Stimulated activated naive CD8-positive, alpha-beta T cell treated with anti-CD3 and anti-CD28 coated beads, Interleukin-15, Interleukin-2, amounts not matched to agents 100 ng/mL and 50 ng/mL, for 24 hours (primary cell): Measurements from ENCODE around the gene DIP2B.

ENCODE experiments used
- H3K27ac Mint-ChIP-seq: one replicate; pipeline ENCODE4 v1.8.0; 2021; ENCODE audit warnings: mild to moderate bottlenecking, mixed read lengths
- H3K27me3 Mint-ChIP-seq: one replicate; pipeline ENCODE4 v1.8.0; 2021; ENCODE audit warnings: mixed read lengths
- H3K36me3 Mint-ChIP-seq: one replicate; pipeline ENCODE4 v1.8.0; 2021; ENCODE audit warnings: low read depth, mixed read lengths
- H3K4me1 Mint-ChIP-seq: one replicate; pipeline ENCODE4 v1.8.0; 2021; ENCODE audit warnings: low read depth, mixed read lengths
- H3K4me3 Mint-ChIP-seq: one replicate; pipeline ENCODE4 v1.8.0; 2021; ENCODE audit warnings: mild to moderate bottlenecking, mixed read lengths
- H3K9me3 Mint-ChIP-seq: one replicate; pipeline ENCODE4 v1.8.0; 2021; ENCODE audit warnings: mixed read lengths

The DIP2B gene

DNA sequence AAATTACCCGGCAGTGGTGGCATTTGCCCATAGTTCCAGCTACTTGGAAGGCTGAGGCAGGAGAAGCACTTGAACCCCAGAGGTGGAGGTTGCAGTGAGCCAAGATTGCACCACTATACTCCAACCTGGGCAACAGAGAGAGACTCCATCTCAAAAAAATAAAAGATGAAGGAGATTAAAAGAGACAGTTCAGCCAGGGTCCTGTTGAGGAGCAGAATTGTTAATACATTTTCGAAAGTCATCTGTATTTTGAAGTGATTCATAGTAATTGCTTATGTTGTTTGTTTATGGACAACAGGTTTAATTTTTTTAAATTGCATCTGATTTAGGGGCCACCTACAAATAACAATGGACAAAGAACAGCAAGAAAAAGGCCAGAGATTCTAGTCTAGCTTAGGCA lies 112.9 kb downstream of the DIP2B start:
- Mint-ChIP-seq H3K9me3 (no peaks in the 10 kb centered on the region), H3K4me3 (no peak overlapping the region), H3K27me3 (no peaks in the 10 kb centered on the region), H3K36me3 (no peaks in the 10 kb centered on the region), H3K4me1 (peaks cover 44% of the 10 kb centered on the region), H3K27ac (no peak overlapping the region)

DNA sequence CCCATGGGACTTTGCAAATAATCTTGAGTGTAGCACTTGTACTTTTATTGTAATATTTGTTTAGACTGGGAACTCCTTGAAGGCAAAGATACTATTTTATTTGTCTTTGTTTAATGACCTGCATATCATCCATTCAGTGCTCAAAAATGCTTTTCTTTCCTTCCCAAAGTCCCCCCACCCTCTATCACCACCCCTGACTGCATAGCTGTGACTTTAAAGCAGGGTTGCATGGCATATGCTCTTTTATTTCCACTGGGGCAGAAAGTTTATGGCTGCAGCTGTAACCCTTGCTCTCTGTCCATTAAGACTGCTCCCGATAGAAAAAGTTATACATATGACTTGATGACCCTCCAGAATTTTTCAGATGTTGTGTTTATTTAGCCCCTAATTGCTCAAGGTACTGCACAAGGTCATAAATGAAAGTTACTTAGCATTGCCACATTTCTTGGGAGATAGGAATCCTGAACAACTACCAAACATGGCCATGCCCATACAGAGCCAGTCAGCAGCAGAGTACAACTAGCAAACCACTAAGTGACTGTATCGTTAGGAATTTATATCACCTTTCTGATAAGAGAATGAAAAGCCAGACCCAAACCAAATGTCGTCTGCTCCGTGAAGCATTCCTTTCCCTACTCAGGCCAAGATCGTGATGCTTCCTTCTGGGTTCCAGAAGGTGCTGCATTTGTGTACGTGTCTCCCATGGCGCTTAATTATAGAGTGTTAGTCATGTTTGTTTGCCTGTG lies 114.3 kb downstream of the DIP2B start:
- H3K27me3 Mint-ChIP-seq = no peaks in the 10 kb centered on the region
- no peaks in the 10 kb centered on the region for H3K36me3 Mint-ChIP-seq
- H3K4me1 Mint-ChIP-seq = peaks cover 52% of the 10 kb centered on the region
- peak overlapping the region; percentile 10 for H3K27ac Mint-ChIP-seq
- H3K9me3 Mint-ChIP-seq = no peaks in the 10 kb centered on the region
- no peak overlapping the region for H3K4me3 Mint-ChIP-seq

DNA sequence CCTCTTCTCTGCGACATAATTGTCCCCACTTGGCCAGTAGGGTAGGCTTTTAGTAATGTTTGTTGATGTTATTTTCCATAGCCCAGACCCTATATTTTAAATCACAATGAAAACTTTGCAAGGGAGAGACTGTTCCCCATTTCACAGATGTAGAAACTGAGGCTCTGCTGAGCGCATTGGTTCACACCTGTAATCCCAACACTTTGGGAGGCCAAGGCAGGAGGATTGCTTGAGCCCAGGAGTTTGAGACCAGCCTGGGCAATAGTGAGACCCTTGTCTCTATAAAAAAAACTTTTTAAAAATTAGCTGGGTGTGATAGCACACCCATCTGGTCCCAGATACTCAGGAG lies 114.8 kb downstream of the DIP2B start:
- Mint-ChIP-seq H3K9me3 (no peaks in the 10 kb centered on the region), H3K4me1 (peaks cover 58% of the 10 kb centered on the region), H3K36me3 (no peaks in the 10 kb centered on the region), H3K4me3 (no peak overlapping the region), H3K27me3 (no peaks in the 10 kb centered on the region), H3K27ac (peak overlapping the region; percentile 10)

DNA sequence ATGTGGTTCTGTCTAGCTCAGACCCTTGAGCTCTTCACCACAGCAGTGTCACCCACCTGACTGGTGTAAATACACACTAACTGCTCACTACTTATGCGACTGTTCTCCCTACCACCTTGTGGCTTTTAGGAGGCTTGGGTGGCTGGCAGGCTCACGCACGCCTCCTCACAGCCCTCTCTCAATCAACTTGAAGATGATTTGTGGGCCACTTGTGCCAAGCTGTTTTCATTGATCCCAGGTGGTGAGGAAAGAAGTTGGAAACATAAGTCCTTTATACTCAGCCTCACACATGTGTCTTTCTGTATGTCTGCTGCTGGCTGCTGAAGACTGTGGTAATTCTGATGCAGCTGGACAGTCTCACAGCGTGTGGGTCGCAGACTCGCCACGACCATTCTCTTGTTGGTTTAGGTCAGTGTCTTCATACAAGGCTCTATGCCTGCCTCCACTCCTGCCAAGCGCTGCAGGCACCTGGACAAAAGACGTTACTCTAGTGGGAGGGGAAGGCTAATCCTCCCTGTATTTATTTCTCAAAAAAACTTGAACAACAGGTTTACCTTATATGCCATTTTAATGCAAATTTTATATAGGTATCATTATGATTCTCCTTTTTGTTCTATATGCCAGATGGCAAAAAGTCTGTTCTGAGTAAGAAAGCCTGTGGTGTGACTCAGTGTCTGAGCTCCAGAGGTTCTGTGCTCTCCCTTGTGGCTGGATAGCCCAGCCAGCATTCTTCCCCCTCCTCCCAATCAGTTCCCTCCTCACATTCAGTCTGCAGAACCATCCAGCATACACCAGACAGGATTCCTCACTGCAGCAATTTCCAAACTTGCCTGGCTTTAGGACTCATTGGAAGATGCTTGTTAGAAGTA lies 115.6 kb downstream of the DIP2B start:
- peaks cover 65% of the 10 kb centered on the region for H3K4me1 Mint-ChIP-seq
- no peaks in the 10 kb centered on the region for H3K36me3 Mint-ChIP-seq
- no peaks in the 10 kb centered on the region for H3K27me3 Mint-ChIP-seq
- no peaks in the 10 kb centered on the region for H3K9me3 Mint-ChIP-seq
- no peak overlapping the region for H3K4me3 Mint-ChIP-seq
- peak overlapping the region; percentile 89 for H3K27ac Mint-ChIP-seq

DNA sequence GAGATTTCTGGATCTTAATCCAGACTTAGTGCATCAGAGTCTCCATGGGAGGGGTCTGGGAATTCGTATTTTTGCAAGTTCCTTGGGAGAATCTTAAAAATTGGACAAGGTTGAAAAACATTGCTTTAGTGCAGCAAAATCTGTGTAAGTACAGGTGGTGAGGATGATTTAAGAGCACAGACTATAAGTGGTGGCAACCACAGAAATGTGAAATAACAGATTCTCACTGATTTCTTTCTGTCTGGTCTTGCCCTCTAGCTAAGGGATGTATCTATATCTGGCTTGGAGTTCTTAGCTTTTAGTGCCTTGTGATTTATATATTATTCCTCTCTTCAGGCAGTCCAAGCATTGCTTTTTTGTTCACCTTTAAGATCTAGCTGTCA lies 116.2 kb downstream of the DIP2B start:
- Mint-ChIP-seq H3K27ac (peak overlapping the region; percentile 60), H3K36me3 (peaks cover under 1% of the 10 kb centered on the region), H3K4me3 (no peak overlapping the region), H3K27me3 (no peaks in the 10 kb centered on the region), H3K4me1 (peaks cover 65% of the 10 kb centered on the region), H3K9me3 (no peaks in the 10 kb centered on the region)

DNA sequence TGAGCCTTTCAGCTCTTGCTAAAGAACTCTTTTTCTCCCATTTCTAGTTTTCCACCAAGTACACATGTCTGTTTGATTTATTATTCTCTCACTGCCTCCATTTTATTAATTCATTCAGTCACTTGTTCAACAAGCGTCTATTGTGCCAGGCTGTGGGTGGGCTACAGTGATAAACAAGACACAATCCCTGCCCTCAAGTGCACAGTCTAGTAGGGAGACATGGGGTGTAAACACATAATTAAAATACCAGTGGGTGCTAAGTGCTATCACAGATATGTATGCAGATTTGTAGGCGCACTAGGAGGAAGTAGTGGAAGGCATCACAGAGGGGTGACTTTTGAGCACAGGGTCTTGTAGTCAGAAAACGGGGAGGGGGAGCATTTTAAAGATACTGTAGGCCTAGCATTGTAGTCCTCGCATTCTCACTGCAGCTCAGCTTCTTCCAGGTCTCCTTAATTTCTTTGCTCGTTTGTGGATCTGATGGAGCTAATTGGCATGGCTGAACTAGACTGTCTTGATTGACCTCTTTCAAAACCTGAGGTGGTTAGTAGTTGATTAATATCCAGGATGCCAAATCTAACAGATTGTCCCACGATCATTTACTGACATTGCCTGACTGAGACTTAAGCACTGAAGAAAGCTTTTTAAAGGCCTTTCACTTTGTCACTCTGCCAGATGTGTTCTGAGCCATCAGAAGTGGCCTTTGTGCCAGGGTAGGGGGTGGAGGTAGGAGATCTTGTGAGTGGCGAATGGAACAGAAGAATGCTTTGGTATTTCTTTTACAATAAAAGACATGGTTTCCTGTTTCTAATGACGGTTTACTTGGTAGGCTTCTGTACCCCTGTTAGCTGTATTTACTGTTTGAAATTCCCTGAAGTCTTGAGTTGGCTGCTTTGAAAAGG lies 116.9 kb downstream of the DIP2B start:
- peak overlapping the region; percentile 60 for H3K27ac Mint-ChIP-seq
- peaks cover 66% of the 10 kb centered on the region for H3K4me1 Mint-ChIP-seq

DNA sequence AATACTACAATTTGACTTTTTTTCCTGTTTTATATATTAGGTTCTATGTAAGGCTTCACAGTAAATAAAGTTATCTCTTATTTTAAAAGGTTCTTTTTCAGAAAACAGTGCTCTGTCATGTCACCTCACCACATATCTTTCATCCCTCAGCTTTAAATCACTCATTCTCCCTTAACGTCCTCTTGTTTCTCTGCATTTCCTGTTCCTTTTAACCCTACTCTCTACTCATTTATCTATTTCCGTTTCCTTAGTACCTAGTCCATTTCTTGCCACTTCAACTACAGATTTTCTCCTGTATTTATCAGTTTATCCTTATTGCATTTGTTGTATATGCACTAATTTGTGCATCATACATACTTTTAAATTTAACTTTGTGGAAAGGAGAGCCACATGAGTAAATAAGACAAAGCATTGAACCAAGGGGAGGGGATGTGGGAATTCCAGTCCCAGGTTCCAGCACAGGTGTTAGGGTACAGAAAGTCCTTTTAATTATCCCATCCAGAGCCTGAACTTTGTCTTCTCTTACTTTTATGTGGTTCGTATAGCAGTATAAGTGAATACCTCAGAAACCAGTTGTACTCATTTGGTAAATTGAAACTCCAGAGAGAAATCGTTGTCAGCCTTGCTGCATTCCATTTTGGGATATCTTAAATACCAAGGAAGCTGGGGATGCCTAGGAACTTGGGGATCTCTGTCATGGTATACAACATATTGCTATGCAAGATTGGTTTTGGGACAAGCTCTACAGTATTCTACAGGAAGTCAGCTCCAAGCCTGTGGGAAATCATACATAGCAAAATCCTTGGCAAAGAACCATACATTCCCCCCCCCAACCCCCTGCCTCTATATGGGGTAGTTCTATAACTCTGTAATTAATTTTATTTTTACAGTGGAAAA lies 120.5 kb downstream of the DIP2B start:
- peak overlapping the region; percentile 0 for H3K4me3 Mint-ChIP-seq
- peaks cover 24% of the 10 kb centered on the region for H3K36me3 Mint-ChIP-seq
- peak overlapping the region; percentile 67 for H3K27ac Mint-ChIP-seq
- H3K27me3 Mint-ChIP-seq = no peaks in the 10 kb centered on the region
- H3K9me3 Mint-ChIP-seq = no peaks in the 10 kb centered on the region
- H3K4me1 Mint-ChIP-seq = peaks cover 50% of the 10 kb centered on the region

More for the DNA sequence above, 116.9 kb downstream of the DIP2B start:
- Mint-ChIP-seq H3K9me3 (no peaks in the 10 kb centered on the region), H3K27me3 (no peaks in the 10 kb centered on the region), H3K4me3 (peak overlapping the region; percentile 9), H3K36me3 (peaks cover 4% of the 10 kb centered on the region)

DNA sequence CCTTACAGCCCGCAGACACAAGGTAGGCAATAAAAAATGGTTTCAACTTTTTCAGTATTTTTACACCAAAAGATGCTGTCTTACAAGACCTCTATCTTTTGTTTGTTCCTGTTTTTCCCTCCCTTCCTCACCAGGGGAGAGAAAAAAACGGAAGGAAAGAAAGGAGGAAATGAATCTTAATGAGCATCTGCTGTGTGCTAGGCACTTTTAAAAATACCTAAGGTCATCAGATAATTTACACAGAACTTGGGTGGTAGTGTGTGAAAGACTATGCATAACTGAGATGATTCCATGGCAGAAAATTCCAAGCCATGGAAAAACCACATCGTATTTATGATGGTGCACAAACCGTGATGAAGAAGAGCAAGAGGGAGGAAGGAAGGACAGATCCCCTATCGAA lies 121.2 kb downstream of the DIP2B start:
- Mint-ChIP-seq H3K27me3 (no peaks in the 10 kb centered on the region), H3K4me1 (peaks cover 43% of the 10 kb centered on the region), H3K36me3 (peaks cover 31% of the 10 kb centered on the region), H3K9me3 (no peaks in the 10 kb centered on the region), H3K27ac (peak overlapping the region; percentile 10), H3K4me3 (no peak overlapping the region)

DNA sequence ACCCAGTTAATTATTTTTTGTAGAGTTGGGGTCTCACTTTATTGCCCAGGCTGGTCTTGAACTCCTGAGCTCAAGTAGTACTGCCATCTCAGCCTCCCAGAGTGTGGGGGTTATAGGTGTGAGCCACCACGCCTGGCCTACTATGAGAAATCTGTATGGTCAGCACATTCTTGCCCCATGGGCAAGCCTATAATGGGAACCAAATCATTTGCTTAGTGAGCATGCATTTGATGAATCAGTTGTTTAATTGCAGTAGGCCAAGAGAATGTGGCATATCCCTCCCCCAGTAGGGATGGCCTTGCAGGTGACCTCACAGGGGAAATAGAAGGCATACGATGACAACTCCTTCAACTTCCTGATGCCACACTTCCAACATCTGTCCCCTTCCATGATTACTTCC lies 122.7 kb downstream of the DIP2B start:
- H3K36me3 Mint-ChIP-seq = peaks cover 32% of the 10 kb centered on the region
- H3K4me3 Mint-ChIP-seq = no peak overlapping the region
- H3K4me1 Mint-ChIP-seq = peaks cover 29% of the 10 kb centered on the region
- no peak overlapping the region for H3K27ac Mint-ChIP-seq
- H3K27me3 Mint-ChIP-seq = no peaks in the 10 kb centered on the region
- no peaks in the 10 kb centered on the region for H3K9me3 Mint-ChIP-seq

DNA sequence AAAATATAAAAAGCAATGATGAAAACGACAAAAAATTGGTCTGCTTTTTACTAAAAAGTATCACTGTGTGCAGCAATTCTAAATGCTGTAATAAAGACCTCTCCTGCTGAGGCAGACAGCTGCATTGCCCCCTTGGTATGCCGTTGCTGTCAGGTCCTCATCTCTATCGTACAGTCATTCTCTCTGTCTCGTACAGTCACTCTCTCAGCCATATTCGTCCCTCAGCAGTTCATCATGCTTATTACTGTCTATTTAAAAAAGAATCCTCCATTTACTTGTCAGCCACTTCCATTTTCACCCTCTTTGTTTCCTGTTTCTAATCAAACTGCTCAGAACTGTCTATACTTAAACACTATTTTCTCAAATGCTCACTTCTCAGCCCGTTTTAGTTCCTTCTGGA lies 123.6 kb downstream of the DIP2B start:
- peaks cover 38% of the 10 kb centered on the region for H3K36me3 Mint-ChIP-seq
- no peak overlapping the region for H3K4me3 Mint-ChIP-seq
- H3K27me3 Mint-ChIP-seq = no peaks in the 10 kb centered on the region
- H3K27ac Mint-ChIP-seq = no peak overlapping the region
- peaks cover 27% of the 10 kb centered on the region for H3K4me1 Mint-ChIP-seq
- H3K9me3 Mint-ChIP-seq = no peaks in the 10 kb centered on the region

DNA sequence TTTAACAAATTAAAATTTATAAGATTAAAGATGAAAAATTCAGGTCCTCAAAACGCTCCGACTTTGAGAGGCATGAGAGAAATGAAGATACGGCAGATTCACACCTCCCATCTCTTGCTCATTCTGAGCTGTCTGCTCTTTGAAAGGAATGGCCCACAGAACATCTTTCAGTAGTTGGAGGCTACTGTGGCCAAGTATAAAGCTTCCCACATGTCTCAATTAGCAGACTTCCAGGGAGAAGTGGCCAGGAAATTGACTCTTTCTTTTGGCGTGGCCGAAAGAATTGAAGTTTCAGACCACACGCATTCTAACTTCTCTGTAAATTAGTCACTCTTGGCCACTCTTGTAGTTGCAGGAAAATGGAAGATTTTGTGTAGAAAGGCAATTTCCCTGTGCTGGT lies 129.2 kb downstream of the DIP2B start:
- H3K27me3 Mint-ChIP-seq = no peaks in the 10 kb centered on the region
- H3K27ac Mint-ChIP-seq = peak overlapping the region; percentile 24
- H3K4me3 Mint-ChIP-seq = no peak overlapping the region
- peaks cover 31% of the 10 kb centered on the region for H3K4me1 Mint-ChIP-seq
- H3K36me3 Mint-ChIP-seq = peaks cover 26% of the 10 kb centered on the region
- no peaks in the 10 kb centered on the region for H3K9me3 Mint-ChIP-seq

DNA sequence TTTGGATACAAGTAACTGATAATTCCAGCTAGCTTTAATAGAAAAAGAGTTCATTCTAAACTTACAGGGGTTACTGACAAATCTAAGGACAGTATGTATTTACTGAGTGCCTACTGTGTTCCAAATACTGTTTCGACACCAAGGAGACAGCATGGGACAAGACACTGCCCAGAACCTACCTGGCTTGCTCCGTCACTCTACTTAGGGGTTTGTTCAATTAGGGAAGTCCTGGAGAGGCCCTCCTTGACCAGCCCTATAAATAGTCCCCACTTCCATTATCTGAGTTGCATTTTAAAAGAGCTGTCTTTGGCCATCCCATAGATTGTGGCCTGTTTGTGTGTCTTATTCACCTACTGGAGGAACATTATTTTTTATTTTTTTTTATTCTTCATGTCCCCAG lies 129.6 kb downstream of the DIP2B start:
- H3K9me3 Mint-ChIP-seq = no peaks in the 10 kb centered on the region
- H3K27ac Mint-ChIP-seq = peak overlapping the region; percentile 24
- peaks cover 23% of the 10 kb centered on the region for H3K36me3 Mint-ChIP-seq
- peaks cover 31% of the 10 kb centered on the region for H3K4me1 Mint-ChIP-seq
- no peaks in the 10 kb centered on the region for H3K27me3 Mint-ChIP-seq
- H3K4me3 Mint-ChIP-seq = no peak overlapping the region

DNA sequence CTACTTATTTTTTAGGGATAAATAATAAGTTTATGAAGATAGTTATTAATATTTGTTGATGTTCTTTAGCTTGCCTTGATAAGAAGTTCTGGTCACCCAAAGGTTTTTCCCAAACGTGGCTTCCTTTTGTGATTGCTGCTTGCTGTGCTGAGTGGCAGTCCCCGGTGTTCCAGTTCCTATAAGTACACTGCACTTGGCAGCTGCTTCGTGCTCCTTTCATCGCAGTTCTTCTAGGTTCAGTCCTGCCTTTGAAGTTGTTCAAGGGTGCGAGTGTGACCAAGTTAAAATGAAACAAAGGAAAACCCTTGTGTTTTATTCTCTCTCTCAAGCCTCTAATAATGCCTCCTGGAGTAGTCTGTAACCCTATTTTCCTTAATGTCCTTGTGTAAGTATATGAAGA lies 130.6 kb downstream of the DIP2B start:
- H3K27ac Mint-ChIP-seq = peak overlapping the region; percentile 19
- no peaks in the 10 kb centered on the region for H3K9me3 Mint-ChIP-seq
- no peak overlapping the region for H3K4me3 Mint-ChIP-seq
- peaks cover 34% of the 10 kb centered on the region for H3K4me1 Mint-ChIP-seq
- H3K36me3 Mint-ChIP-seq = peaks cover 16% of the 10 kb centered on the region
- no peaks in the 10 kb centered on the region for H3K27me3 Mint-ChIP-seq

DNA sequence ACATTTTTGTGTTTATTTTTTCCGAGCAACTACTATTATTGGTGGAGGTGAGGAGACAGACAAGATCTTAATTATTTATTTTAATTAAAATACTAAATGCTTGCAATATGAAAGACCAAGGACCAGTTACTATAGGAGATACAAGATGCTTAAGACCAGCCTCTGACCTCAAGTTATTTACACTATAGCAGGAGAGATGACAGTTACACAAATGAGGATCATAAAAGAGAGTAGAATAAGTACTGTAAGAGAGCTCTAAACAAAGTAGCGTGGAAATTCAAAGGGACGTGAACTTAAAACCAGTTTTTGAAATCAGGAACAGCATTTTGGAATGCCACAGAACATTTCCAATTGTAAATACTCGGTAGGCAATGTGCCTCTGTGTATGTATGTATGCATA lies 131.1 kb downstream of the DIP2B start:
- no peaks in the 10 kb centered on the region for H3K9me3 Mint-ChIP-seq
- H3K27me3 Mint-ChIP-seq = no peaks in the 10 kb centered on the region
- H3K4me3 Mint-ChIP-seq = no peak overlapping the region
- H3K27ac Mint-ChIP-seq = no peak overlapping the region
- H3K36me3 Mint-ChIP-seq = peaks cover 16% of the 10 kb centered on the region
- peaks cover 34% of the 10 kb centered on the region for H3K4me1 Mint-ChIP-seq
